Lung (tissue), 12 donors: Measurements from ENCODE around the gene TAF4. TPM values are rescaled to one million over a fixed set of nuclear protein-coding genes. Genes with fewer than 3 reads are reported as not detected.

Source experiments
- ATAC-seq: fragments of 200-7000 bp; cut with Tn5 transposase; one replicate; pipeline ENCODE4 v1.9.1; 2020; ENCODE audit warnings: moderate number of reproducible peaks; ENCODE audit not compliant: insufficient read depth, low FRiP score
- DNase-seq, 3 donors: peaks; one replicate each; pipeline ENCODE4 v3.0.0-alpha.2; 2013 to 2017
- H3K27ac ChIP-seq, 2 donors: one replicate each; pipeline ENCODE4 v1.5.1; 2013; ENCODE audit warnings: mild to moderate bottlenecking in 2 of 2, moderate library complexity in 2 of 2, control low read depth in 1 of 2, inconsistent platforms in 1 of 2, low read depth in 1 of 2, low read length in 1 of 2
- H3K27me3 ChIP-seq, 3 donors: one replicate each; pipeline ENCODE4 v1.5.1; 2013; ENCODE audit warnings: low read length in 2 of 3; ENCODE audit not compliant: control insufficient read depth in 3 of 3, insufficient read depth in 3 of 3
- H3K36me3 ChIP-seq, 4 donors: one replicate each; pipeline ENCODE4 v1.5.1; 2013; ENCODE audit warnings: low read length in 4 of 4, mild to moderate bottlenecking in 1 of 4, moderate library complexity in 1 of 4; ENCODE audit not compliant: control insufficient read depth in 4 of 4, insufficient read depth in 4 of 4
- H3K4me1 ChIP-seq, 5 donors: one replicate each; pipeline ENCODE4 v1.5.1; 2013; ENCODE audit warnings: low read length in 5 of 5, mild to moderate bottlenecking in 2 of 5, moderate library complexity in 1 of 5; ENCODE audit not compliant: control insufficient read depth in 5 of 5, insufficient read depth in 5 of 5
- H3K4me3 ChIP-seq: one replicate; pipeline ENCODE4 v1.5.1; 2013; ENCODE audit warnings: mild to moderate bottlenecking, control low read depth, moderate library complexity
- H3K9ac ChIP-seq, 2 donors: one replicate each; pipeline ENCODE4 v1.5.1; 2013; ENCODE audit warnings: low read length in 2 of 2, control low read depth in 1 of 2; ENCODE audit not compliant: insufficient read depth in 1 of 2
- H3K9me3 ChIP-seq, 4 donors: one replicate each; pipeline ENCODE4 v1.5.1; 2013; ENCODE audit warnings: low read length in 3 of 4, mild to moderate bottlenecking in 1 of 4, moderate library complexity in 1 of 4; ENCODE audit not compliant: control insufficient read depth in 4 of 4, insufficient read depth in 3 of 4
- WGBS, 2 donors: extraction: QIAGEN DNeasy Blood & Tissue Kit; methylation state at CpG; one replicate each; pipeline ENCODE4 v1.1.7; 2013; 5-methylcytosine and 5-hydroxymethylcytosine counted together
- polyA plus RNA-seq, 2 donors: library from polyadenylated mRNA; stranded (reverse); fragments of 200-250 nt; gene quantifications; one replicate each; pipeline ENCODE4 v1.2.1, GENCODE V29; 2013
- total RNA-seq, 2 donors: library from RNA; depleted of rRNA in 1 of 2; stranded (reverse); fragments of >200 nt in 1 of 2; gene quantifications; one replicate each; pipeline ENCODE4 v1.2.1, GENCODE V29; 2014 to 2021
- TF ChIP-seq, protein P1 (sequence below): IDR thresholded peaks from 2 replicates; pipeline ENCODE4 v1.5.1; 2012; ENCODE audit warnings: mild to moderate bottlenecking; ENCODE audit errors: control extremely low read depth, extremely low read depth
- donor health status: control.
- donor health status: control.
- donor health status: Bipolar disorder and iron deficiency.
- donor health status: healthy.
- donor health status: DM: yes; HTN: yes; CAD: no.

TAF4 gene
- total and polyA plus RNA-seq, 4 donors = 5.4 to 20.3 (median 10.9) TPM

DNA sequence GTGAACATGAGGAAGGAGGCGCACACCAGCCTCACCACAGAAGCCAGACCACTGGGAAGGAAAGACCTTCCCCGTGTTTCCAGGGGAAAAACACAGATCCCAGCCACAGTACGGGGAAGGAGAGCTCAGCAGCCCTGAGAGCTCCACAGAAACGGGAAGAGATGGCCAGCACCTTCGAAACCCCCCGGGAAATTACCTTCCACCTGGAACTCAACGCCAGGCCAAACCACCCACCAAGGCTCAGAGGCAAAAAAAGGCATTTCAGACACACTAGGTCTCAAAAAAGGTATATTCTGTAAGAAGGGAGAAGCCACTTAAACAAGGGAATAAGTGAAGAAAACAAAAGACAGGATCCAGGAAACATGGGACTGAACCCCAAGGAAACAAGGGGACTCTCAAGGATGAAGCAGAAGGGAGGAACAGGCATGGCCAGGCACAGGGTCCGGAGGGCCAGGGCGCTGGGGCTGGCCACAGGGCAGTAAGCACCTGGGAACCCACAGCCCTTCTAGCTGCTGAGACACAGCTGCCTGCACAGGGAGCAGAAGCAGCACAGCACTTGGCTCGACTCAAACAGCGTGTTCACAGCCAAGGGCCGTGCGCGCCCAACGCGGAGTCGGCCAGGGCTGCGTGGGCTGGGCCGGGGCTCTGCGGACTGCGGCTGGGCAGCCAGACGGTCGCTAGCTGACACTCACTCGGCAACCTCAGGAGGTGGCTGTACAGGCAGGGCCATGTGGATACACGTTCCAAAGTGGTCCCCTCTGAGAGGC is 44.6 kb downstream of the TAF4 start:
- H3K27ac ChIP-seq = no peak overlapping the region
- H3K27me3 ChIP-seq = no peaks in the 10 kb centered on the region
- H3K9me3 ChIP-seq = no peaks in the 10 kb centered on the region
- H3K4me3 ChIP-seq = no peak overlapping the region
- TF ChIP-seq, protein P1, sequence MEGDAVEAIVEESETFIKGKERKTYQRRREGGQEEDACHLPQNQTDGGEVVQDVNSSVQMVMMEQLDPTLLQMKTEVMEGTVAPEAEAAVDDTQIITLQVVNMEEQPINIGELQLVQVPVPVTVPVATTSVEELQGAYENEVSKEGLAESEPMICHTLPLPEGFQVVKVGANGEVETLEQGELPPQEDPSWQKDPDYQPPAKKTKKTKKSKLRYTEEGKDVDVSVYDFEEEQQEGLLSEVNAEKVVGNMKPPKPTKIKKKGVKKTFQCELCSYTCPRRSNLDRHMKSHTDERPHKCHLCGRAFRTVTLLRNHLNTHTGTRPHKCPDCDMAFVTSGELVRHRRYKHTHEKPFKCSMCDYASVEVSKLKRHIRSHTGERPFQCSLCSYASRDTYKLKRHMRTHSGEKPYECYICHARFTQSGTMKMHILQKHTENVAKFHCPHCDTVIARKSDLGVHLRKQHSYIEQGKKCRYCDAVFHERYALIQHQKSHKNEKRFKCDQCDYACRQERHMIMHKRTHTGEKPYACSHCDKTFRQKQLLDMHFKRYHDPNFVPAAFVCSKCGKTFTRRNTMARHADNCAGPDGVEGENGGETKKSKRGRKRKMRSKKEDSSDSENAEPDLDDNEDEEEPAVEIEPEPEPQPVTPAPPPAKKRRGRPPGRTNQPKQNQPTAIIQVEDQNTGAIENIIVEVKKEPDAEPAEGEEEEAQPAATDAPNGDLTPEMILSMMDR = no peak
- peaks cover 6 to 16% (median 14%) of the 10 kb centered on the region in 5 donors for H3K4me1 ChIP-seq
- peak; percentile 73 to 88 (median 73) for DNase-seq
- WGBS, 2 donors = 73 to 85% methylated on average over 25 of the region's 25 CpGs
- ATAC-seq = no peak
- H3K9ac ChIP-seq = no peak overlapping the region
- no peaks in the 10 kb centered on the region for H3K36me3 ChIP-seq

GRCh38 chr20:62019881-62020492 is 45.7 kb downstream of the TAF4 start:
- Histone ChIP-seq H3K4me1 (peaks cover 0 to 11% (median 6%) of the 10 kb centered on the region in 5 donors), H3K9ac (no peak overlapping the region), H3K4me3 (no peak overlapping the region), H3K36me3 (no peaks in the 10 kb centered on the region), H3K27ac (no peak overlapping the region), H3K27me3 (no peaks in the 10 kb centered on the region), H3K9me3 (no peaks in the 10 kb centered on the region)
- 86 to 92% methylated on average over 19 of the region's 19 CpGs for WGBS, 2 donors
- DNase-seq (no peak), ATAC-seq (no peak)
- TF ChIP-seq, protein P1 = no peak

DNA sequence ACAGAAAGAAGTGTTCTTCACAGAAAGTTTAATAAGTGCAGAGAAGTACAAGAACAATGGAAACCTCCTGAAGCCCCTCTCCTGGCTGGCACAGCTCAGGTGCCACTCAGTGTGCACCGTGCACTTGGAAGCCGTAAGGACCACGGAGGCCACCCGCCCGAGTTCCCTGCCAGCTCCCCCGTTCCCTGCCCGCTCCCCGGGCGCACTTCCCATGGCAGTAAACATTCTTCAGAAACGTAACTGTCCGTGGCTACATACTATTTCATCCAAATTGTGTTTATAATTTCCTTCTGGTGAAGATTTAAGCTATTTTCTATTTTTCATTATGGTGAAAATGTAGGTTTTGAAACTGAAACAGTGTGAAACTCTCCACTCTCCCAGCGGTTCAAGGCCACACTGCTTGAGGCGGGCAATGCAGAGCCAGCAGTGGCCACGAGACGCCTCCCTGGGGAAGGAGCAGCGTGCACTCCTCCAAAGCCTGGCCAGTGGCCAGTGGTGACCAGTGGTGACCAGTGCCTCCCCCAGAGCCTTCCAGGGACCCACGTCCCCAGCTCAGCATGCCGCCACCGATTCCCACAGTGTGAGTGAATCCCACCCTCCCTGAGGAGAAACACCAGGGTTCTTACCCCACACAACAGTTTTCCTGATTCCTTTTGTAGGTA is 46.4 kb downstream of the TAF4 start:
- DNase-seq = no peak
- H3K36me3 ChIP-seq = peaks cover 0 to 1% (median 0%) of the 10 kb centered on the region in 4 donors
- peaks cover 0 to 14% (median 5%) of the 10 kb centered on the region in 5 donors for H3K4me1 ChIP-seq
- 86 to 95% methylated on average over 19 of the region's 19 CpGs for WGBS, 2 donors
- H3K4me3 ChIP-seq = no peak overlapping the region
- TF ChIP-seq, protein P1 = no peak
- no peaks in the 10 kb centered on the region for H3K27me3 ChIP-seq
- no peak overlapping the region for H3K9ac ChIP-seq
- ATAC-seq = no peak
- no peaks in the 10 kb centered on the region for H3K9me3 ChIP-seq
- no peak overlapping the region for H3K27ac ChIP-seq
